ENCODE data around the gene STOM.
"Not testable (repeated sequence)": the region's sequence is repeated elsewhere in the genome, so short reads cannot be mapped to it uniquely, and the experiment has no call there.

The STOM gene

GRCh38 chr9:121298689-121299466, 71.2 kb downstream of the STOM start:
- DNase-seq = peak in 2 of 3 experiments; percentile 5 to 36

DNA sequence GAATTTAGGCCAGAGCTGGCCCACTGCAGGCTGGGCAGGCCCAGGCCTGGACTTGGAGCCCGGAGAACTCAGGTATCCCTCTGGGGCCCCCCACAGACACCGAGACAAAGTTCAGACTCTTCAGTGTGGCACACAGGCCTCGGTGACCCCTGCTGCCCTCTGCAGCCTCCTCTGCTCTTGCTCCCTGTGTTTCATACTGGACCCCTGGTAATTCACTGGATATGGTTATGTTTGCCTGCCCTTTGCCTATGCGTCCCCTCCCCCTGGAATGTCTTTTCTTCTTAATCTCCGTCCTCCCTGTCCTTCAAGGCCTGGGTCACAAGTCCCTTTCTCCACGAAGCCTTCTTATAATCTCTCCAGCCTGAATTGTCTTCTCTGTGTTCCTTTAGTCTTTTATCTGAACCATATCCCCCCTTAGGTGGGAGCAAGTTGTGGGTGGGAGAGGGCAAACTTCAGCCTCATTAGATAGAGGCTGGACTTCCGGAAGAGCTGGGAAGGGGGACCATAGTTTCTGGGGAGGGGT, 72.0 kb downstream of the STOM start:
- DNase-seq = no peak

- DNase-seq = no peak
Observed at GRCh38 chr9:121297389-121297788, 72.7 kb downstream of the STOM start.

- DNase-seq = no peak
Observed at GRCh38 chr9:121296213-121297127, 73.6 kb downstream of the STOM start.

DNA sequence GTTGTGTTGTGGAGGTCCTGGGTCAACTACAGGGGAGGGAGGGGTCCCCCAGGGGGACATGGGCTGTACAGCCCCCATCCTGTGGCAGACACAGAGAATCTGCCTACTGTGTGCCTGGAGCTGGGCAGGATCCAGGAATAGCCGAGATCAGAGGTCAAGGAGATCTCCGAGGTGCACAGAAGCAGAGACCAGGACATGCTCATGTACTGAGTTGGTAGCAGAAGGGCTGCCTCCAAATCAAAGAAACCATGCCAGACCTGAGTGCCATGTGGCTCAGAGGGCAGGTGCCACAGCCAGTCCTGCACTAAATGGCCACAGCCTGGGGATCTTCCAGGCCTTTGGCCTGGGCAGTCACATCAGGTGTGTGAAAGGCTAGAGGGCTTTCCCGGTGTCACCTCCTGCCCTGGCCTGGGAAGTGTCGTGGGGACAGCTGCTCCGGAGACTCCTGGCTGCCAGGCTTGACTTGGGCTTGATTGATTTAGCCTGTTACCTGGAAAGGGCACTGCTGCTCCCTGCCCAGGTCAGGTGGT, 74.3 kb downstream of the STOM start:
- no peak for DNase-seq

DNA sequence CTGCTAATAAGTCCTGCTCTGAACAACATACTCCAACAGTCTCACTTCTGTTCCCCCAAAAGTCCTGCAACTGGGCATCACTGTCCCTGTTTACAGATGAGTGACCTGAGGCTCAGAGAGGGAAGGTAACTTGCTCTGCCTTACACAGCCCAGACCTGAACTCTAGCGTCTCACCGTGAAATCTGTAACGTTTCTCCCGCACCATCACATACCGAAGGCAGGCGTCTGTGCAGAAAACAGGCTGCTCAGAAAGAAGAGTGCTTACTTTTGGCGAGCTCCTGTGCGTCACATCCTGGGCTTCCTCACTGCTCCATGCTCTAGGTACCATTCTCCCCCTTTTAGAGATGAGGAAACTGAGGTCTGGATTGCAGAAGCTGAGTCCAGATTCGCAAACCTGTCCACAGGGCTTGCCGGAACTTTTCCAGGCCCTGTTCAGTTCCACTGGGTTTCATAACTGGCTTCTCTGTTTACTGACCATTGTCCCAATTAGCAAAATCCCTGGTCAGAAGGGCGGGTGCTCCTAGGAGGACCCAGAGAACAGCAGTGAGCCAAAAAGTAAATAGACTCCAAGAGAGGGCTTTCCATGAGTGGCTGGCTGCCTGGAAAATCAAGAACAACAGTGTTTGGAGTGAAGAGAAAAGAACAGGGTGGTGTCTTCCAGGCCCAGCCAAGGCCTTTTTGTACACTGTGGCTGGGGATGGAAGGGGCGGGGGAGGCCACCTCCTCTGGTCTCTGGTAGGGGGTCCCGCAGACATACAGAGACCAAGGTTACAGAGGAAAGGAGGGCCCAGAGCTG, 75.0 kb downstream of the STOM start:
- DNase-seq = no peak

- no peak for DNase-seq
Observed at GRCh38 chr9:121294151-121294743, 75.8 kb downstream of the STOM start.

- DNase-seq = no peak
Observed at GRCh38 chr9:121292801-121293241, 77.2 kb downstream of the STOM start.

DNA sequence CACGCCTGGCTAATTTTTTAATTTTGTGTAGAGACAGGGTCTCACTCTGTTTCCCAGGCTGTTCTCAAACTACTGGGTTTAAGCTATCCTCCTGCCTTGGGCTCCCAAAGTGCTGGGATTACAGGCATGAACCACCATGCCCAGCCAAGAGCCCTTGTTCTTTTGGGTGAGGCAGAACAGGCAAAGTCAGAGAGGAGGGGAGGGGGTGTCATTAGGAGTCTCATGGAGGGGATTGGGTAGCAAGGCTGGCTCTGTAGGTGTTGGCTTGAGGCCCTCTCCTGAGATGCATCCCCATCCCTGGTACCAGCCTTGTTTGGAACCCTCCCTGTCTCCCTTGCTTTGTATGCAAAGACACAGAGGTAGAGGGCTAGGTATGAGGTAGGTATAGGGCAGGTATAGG, 78.0 kb downstream of the STOM start:
- no peak for DNase-seq

- not testable (repeated sequence) for DNase-seq
Observed at GRCh38 chr9:121291536-121291935, 78.5 kb downstream of the STOM start.

- no peak for DNase-seq
Observed at GRCh38 chr9:121289772-121290370, 80.2 kb downstream of the STOM start.

- no peak for DNase-seq
Observed at GRCh38 chr9:121289026-121289771, 80.9 kb downstream of the STOM start.

Measured in NCI-H1417 (cell line).